NCI-H226 (cell line): ENCODE measurements around the gene STARD10.

Source experiments
- DNase-seq: peaks from one replicate; pipeline ENCODE4 v3.0.0-alpha.2; 2015

The STARD10 gene

GRCh38 chr11:72779495-72780128 lies 14.2 kb downstream of the STARD10 start:
- DNase-seq: no peak

- DNase-seq: no peak
These were observed 15.0 kb downstream of the STARD10 start for GRCh38 chr11:72778535-72779494.

GRCh38 chr11:72777755-72778278 lies 16.0 kb downstream of the STARD10 start:
- no peak for DNase-seq

GRCh38 chr11:72776844-72777754 lies 16.7 kb downstream of the STARD10 start:
- no peak for DNase-seq

- DNase-seq: no peak
These were observed 17.6 kb downstream of the STARD10 start for GRCh38 chr11:72776117-72776843.

GRCh38 chr11:72775288-72776110 lies 18.3 kb downstream of the STARD10 start:
- DNase-seq: no peak

- DNase-seq: no peak
These were observed 19.3 kb downstream of the STARD10 start for GRCh38 chr11:72774499-72774898.

GRCh38 chr11:72773696-72774095 lies 20.2 kb downstream of the STARD10 start:
- DNase-seq: no peak

- peak; percentile 80 for DNase-seq
These were observed 20.6 kb downstream of the STARD10 start for GRCh38 chr11:72773291-72773690.

GRCh38 chr11:72772059-72772458 lies 21.8 kb downstream of the STARD10 start:
- DNase-seq: no peak

GRCh38 chr11:72771507-72771906 lies 22.3 kb downstream of the STARD10 start:
- peak; percentile 33 for DNase-seq

GRCh38 chr11:72770799-72771198 lies 23.0 kb downstream of the STARD10 start:
- DNase-seq: no peak

- DNase-seq: no peak
These were observed 24.2 kb downstream of the STARD10 start for GRCh38 chr11:72769680-72770079.

GRCh38 chr11:72768581-72768980 lies 25.3 kb downstream of the STARD10 start:
- no peak for DNase-seq

- no peak for DNase-seq
These were observed 26.4 kb downstream of the STARD10 start for GRCh38 chr11:72767203-72768062.

GRCh38 chr11:72766152-72766902 lies 27.5 kb downstream of the STARD10 start:
- DNase-seq: no peak

GRCh38 chr11:72764503-72764902 lies 29.3 kb downstream of the STARD10 start:
- DNase-seq: no peak

- no peak for DNase-seq
These were observed 30.0 kb downstream of the STARD10 start for GRCh38 chr11:72763823-72764222.

- no peak for DNase-seq
These were observed 31.1 kb downstream of the STARD10 start for GRCh38 chr11:72762641-72763304.
